Hematopoietic multipotent progenitor cell treated with erythropoietin and hydrocortisone succinate and interleukin-3 and kit ligand, for 4 days (in vitro differentiated cells): ENCODE data around the gene STAC3.

Experiments used
- DNase-seq: peaks from one replicate; pipeline ENCODE4 v3.0.0-alpha.2; 2015

STAC3 gene

DNA sequence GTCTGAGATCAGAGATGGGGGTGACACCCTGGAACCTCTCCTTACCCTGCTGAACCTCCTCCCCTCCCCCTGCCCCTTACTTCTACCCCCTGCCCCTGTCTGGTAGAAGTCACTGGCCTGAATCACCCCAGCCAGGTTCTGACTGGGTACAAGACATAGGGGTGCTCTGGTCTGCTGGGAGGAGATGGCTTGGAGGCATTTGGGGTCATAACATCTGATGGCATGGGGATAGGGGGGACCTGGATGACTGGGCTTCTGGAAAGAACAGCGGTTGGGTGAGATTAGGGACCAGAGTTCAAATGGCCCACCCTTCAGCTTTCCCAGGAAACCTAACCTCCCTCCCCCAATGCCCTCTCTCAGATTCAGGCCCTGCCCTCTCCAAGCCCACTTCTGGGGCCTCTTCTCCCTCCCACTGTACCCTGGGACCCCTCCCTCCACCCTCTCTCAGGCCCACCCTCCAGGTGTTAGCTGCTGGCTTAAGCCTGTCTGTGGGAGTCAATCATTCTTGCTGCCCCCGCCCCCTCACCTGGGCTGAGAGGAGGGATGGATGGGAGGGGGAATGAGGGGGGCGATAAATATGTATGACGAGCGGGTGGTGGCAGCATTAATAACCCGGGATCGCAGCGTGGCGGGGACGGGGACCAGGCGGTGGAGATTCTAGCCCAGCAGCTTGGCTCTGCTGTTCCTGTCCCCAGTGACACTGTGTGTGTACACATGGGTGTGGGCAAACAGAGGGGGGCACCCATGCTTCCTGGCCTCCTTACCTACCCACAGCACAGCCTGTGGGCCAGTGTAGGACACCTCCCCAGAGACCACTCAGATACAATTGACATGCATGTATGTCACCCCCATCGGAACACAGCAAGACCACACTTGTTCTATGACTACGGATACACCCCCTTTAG lies 28.4 kb downstream of the STAC3 start:
- no peak for DNase-seq

- no peak for DNase-seq
Measured at GRCh38 chr12:57221169-57221917, 29.6 kb downstream of the STAC3 start.

DNA sequence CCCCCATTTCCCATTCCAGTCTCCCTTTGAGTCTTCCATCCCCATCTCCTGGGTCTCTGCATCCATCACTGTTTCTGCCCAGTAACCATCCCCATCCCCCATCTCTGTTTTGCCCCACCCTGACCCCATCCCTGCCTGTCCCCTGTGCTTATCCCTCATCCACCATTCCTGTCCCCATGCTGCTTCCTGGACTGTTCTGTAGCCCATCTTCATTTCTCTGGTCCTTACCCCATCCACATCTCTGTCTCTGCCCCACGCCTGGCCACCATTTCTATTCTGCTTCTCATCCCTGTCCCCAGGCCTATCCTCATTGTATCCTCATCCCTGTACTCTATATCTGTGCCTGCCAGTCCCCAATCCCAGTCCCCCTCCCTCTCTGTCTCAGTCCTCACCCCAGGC lies 30.2 kb downstream of the STAC3 start:
- DNase-seq, result no peak

- no peak for DNase-seq
Measured at GRCh38 chr12:57219993-57220754, 30.8 kb downstream of the STAC3 start.

DNA sequence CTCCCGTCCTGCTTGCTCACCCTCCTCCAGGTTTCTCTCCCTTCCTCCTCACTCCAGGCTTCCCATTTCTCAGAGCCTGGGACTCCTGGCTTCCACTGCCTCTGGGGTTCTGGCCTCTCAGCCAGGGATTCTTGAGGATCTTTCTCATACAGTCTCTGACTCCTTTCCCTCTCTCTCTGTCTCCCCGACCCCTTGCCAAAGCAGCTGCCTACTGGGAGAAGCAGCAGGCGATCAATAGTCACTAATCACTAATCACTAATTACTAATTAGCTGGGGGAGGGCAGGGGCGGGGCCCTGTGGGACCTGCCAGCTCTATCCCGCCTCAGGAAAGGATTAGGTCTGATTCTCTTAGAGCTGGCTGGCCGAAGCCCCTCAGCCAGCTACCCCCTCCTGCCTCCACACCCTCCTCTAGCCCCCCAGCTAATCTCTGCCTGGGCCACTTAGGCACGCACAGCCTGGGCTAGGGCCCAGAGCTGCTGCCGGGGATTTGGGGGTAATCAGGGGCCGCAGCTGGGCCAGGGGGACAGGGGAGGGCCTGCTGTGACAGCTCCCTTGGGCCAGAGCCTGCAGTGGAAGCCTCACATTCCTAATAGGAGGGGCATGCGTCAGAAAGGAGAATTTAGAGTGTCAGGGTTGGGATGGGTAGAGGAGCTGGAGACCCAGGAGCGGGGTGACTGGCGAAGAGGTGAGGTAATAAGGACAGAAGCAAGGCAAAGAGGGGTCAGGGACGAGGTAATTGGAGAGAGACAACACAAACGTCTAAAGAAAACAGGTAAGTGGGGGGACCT lies 31.6 kb downstream of the STAC3 start:
- DNase-seq, result no peak

- no peak for DNase-seq
Measured at GRCh38 chr12:57218030-57218853, 32.7 kb downstream of the STAC3 start.

DNA sequence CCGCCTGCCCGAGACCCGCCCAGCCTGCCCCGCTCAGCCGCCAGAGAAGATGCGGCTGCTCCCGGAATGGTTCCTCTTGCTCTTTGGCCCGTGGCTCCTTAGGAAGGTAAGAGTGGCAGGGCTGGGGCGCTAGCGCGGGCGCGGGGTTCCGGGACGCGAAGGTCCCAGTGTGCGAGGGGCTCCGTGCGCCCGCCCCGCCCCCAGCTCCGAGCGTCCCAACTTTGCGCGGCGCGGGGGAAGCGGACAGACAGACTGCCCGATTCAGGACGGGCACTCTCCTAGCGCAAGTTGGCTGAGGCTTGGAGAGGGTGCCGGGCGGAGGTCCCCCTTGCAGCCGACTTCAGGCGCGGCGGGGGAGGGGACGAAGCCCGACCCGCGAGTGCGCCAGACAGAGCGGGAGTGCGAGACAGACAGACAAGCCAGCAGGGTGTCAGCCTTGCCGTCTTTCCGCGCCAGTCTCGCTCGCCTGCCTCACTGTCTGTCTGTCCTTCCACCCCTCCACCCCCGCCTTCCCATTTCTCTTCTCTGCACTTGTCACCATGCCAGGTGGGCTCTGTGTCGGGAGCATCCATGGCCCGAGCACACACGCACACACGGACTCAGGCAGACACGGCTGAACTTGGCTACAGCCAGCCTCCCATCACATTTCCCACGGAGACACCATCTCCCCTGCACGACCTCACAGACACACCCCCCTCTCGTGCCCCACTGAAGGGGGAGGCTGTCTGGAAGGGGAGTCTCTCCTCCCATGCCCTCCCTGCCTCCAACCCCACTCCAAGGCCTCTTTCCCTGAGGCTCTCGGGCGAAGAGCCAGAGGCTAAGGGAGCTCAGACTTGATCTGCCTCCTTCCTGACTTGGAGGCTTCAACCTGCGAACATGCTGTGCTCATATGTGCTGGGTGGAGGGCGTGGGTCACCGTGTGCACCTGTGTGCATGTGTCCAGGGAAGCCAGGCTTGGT lies 33.8 kb downstream of the STAC3 start:
- peak; percentile 22 for DNase-seq

DNA sequence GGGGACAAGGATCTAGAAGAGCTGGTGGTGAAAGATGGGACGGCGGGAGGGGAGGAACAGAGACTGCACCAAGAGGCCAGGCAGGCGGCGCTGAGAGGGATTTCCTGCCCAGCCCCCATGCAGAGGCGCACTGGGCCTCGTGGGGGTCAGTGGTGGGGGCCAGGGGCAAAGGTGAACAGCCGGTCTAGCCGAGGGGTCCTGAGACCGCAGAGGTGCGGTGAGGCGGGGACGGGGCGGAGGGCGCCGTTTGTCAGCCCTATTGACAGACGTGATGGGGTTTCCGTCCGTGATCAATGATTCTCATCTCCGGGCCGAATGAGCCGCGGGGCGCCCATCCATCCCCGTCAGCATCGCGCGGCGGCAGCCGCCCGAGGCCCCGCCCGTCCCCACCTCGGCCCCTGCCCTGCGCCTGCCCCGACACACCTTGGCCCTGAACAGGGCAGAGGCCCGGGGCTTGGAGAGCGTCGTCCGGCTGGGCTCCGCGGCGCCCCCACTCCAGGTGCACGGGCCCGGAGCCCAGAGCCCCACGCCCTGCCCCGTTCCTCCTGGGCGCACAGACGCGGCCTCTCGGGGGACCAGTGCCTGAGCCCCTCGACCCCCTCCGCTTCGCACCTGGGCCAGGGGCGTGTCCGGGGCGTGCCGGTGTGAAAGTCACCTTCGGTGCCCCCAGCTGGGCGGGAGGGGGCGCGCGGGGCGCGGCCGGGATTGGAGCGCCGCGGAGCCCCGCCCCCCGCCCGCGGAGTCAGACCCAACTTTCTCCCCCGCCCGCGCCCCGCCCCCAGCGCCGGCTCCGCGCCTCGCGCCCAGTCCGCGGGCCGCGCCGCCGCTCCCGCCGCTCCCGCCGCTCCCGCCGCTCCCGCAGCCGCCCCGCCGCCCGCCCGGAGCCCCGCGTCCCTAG lies 34.7 kb downstream of the STAC3 start, which contains the start of gene NXPH4:
Gene NXPH4, plus strand, starts transcription at position 781 of the 898 bp plus-strand sequence. CDS start 176 bp downstream, outside the sequence.
- DNase-seq, result no peak

GRCh38 chr12:57215668-57216013 lies 35.3 kb downstream of the STAC3 start:
- peak; percentile 51 for DNase-seq

DNA sequence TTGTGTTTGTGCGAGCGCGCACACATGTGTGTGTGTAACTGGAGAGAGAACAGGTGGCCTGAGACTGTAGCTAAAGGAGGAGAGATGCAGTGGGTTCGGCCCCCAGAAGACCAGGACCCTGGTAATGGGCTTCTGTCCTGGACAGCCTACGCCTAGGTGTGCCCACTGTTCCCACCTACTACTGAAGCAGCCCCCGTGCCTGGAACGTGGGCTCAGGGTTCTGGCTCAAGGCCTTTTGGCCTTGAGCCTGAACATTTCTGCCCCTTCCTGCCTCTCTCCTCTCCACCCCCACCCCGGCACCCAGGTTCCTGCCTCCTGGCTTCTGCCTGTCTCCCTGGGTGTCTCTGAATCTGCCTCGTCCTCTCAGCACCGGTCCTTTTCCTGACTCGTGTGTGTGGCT lies 35.9 kb downstream of the STAC3 start:
- DNase-seq, result no peak

GRCh38 chr12:57214398-57214781 lies 36.6 kb downstream of the STAC3 start:
- peak; percentile 84 for DNase-seq

DNA sequence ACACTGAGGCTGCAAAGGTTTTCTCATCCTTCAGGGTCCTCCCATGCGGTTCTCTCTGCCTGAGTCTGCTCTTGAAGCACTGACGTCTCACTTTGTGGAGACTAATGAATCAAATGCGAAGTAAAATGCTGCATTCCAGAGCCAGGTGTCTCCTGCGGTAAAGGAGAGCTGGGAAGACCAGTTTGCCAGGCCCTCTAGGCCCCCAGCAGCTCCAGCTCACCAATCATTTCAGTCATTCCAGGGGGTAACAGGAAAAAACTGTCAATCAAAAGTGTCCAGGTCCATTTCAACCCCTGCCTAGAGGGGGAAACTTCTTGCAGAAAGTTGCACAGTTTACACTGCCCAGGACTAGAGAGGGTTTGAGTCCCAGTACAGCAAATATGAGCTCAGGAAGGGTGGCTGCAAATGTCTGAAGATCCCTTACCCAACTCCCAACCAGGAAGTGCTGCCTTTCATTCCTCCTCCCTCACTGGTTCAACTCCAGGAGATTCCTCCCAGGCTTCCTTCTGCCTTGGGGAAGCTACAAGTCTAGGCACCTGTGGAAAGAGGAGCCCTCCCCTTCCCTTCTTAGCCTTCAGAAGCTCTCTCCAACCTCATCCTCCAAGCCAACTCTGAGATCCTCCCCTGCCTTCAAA lies 37.1 kb downstream of the STAC3 start:
- no peak for DNase-seq

- DNase-seq, result peak; percentile 90
Measured at GRCh38 chr12:57213058-57213715, 37.8 kb downstream of the STAC3 start.

GRCh38 chr12:57212701-57213057 lies 38.3 kb downstream of the STAC3 start:
- DNase-seq, result no peak

GRCh38 chr12:57211791-57212700 lies 38.9 kb downstream of the STAC3 start:
- no peak for DNase-seq

GRCh38 chr12:57210926-57211692 lies 39.9 kb downstream of the STAC3 start:
- peak; percentile 62 for DNase-seq
